Stimulated activated CD8-positive, alpha-beta memory T cell treated with anti-CD3 and anti-CD28 coated beads, Interleukin-12 subunit alpha, Interleukin-12 subunit beta, amount 100 ng/mL, for 24 hours (primary cell): Measurements from ENCODE around the gene CIRBP.
A peak's percentile ranks its signal among the peaks of the same experiment; 100 is the strongest.

Experiments used
- DNase-seq: peaks from one replicate; pipeline ENCODE4 v3.0.0-alpha.2; 2020; ENCODE audit errors: extremely low read depth

The CIRBP gene

GRCh38 chr19:1255186-1256161, 13.7 kb upstream of the CIRBP start:
- DNase-seq = no peak

- no peak for DNase-seq
These were observed 12.3 kb upstream of the CIRBP start for GRCh38 chr19:1256646-1257474.

DNA sequence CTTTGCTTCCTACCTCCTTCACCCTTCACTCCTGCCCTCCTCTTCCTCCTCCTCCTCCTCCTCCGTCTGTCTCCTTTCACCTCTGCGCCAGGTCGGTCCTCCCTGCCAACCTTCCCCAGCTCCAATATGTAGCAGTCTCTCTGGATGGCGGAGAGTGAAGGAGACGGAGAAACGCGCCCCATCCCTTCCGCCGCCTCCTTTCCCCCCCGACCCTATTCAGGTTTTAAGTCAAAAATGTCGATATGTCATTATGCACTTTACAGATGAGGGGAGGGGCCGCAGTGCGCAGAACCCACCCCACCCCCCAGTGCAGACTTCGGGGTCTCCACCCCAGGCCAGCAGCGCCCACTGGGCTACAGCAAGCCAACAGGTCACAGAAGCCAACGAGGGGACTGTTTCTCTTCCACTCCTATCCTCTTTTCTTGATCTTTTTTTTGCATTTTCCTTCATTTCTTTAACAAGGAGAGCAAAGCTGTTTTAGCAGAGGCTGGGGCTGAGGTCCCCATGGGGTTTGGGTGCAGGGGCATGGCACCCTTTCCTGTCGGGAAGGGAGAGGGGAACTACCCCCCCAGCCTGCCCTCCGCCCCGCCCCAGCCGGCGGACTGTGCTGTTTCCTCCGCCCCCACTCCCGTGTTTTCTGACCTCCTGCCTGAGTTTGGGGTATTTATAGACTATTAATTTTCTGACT, 11.5 kb upstream of the CIRBP start:
- no peak for DNase-seq

GRCh38 chr19:1258163-1258492, 11.0 kb upstream of the CIRBP start:
- DNase-seq = no peak

DNA sequence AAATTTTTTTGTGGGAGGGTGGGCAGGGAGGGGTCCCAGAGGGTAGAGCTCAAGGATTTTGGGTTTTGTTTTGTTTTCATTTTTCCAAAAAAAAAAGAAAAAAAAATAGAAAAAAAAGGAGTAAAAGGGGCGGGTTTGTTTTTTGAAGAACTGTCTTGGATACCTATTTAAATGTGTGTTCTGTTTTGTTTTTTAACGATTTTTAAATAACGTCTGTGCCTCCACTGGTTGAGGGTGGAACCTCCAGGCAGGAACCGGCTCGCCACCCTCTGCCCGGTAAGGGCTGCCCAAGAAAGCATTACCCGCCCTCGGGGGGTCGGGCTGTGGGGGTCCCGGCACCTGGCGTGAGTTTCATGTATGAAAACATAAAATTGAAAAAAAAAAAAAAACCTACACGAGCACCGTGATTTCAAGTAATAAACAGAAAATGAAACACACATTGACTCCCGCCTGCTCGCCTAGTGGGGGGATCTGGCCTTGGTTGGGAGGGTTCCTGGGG, 10.4 kb upstream of the CIRBP start:
- no peak for DNase-seq

DNA sequence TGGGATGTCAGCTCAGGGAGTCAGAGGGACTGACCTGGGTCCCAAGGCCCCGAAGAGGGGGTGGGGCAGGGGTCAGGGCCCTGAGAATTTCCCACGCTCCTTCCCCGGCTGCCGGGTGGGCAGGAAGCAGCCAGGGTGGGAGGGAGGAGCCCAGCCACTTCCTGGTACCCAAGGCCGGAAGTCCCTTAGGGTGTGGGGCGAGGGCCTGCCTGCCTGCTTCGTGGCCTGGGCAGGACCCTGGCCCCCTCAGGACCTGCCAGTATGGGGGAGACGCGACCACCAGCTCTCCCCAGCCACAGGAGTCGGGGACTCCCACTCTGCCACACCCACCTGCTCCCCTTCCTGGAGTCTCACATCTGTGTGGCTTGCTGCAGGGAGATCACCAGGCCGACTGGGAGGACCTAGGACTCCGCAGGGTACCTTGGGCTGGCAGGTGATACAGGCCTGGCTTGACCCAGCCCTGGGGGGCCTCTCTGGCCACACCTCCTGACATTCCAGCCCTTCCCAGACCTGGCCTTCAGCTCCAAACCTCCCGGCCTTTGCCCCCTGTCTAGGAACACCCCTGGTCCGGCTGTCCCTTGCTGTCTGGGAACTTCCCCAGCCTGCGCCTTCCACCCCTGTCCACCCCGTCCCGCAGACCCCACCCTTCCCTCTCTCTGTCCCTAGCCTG, 9.8 kb upstream of the CIRBP start:
- DNase-seq = no peak

- no peak for DNase-seq
These were observed 9.0 kb upstream of the CIRBP start for GRCh38 chr19:1259876-1260748.

DNA sequence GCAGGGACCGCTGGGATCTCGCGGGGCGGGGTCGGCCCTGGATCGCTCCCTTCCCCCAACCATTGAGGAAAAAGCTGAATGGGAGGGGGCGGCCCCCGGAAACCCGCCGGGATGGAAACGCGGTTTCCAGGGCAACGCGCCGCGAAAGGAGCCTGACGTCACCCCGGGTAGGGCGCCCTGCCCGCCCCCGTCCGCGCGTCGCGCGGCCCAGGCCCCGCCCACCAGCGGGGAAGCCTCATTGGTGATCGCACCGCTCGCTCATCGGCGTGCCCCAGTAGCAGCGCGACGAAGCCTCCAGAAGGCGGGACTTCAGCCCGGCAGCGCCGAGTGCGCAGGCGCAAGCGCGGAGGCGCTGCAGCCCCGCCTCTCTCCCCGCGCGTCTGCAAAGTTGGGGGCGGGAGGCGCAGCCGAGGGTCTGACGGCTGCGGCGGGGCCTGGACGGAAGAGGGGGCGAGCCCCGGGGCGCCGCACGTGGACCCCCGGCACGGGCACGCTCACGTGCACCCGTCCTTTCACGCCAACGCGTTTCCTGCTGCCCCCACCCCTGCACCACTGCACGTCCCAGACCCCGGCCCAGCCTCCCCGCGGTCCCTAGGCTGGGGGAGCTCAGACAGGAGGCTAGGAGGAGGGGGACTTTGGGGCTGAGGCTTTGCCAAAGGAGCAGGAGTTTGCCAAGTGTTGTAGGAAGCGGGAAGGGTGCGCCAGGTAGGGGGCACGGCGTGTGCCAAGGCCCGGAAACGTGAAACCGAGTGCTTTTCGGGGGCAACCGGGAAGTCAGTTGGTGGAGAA, 8.2 kb upstream of the CIRBP start:
- DNase-seq = peak; percentile 87

DNA sequence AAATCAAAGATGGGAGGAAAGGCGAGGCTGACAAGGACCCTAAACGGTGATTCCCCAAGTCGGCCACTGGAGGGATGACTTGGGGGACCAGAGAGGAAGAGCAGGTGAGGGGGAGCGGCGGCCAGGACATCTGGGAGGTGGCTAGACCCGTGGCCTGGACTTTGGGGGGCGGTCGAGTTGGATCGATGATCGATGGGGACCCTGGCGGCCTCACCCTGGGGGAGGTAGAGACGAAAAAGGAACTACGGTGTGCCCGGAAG, 7.7 kb upstream of the CIRBP start:
- no peak for DNase-seq

DNA sequence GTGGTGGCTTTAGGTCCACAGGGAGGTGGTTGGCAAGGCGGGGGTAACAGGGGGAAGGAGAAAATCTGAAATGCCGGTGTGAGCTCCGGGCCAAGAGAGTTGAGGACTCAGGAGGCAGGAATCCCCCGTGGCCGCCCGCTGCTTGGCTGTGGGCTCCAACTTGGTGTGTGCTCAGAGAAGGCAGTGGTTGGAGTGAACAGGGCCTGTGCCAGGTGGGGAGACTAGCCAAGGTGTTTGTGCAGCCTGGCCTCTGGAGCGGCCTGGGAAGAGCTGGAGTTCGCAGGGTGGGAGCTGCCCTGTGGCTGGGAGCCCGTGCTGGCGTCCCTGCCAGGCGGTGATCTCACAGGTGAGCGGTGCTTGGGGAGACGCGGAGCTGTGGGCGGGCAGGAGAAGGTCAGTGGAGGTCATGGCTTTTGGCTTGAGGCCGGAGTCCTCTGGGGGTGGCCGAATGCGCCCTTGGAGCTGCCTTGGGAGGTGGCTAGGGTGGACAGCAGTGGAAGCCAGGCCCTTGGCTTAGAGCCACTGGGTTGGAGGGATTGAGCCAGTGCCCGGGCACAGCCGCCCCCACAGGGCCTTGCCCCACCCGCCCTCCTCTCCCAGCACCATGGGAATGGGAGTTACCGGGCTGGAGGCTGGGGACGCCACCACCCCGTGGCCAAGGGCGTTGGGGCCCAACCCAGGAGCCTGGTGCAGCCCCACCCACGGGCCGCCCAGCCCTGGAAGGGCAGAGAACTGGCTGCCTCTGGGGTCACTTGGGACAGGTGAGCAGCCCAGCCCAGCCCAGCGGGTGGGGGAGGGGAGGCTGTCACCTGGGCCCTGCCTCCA, 7.1 kb upstream of the CIRBP start:
- DNase-seq = no peak

DNA sequence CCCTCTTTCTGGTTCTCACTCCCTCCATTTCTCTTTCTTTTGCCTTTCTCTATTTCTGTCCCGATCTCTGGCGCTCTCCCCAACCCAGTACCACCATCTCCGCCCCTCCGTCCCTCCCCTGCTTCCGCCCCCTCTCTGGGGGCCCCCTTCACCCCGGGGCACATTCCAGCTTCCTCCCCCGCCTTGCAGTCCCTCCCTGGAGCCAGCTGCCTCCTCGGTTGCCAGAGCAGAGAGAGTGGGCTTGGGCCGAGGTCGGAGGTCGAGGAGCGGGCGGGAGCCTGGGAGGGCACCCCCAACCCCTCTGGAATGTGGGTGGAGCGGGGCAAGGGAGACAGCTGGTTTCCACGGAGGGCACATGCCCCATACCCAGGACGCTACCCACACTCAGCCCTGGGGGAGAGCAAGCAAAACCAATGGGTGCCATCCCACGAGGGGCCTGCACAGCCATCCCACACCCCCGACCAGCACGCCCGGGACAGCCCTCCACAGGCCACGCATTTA, 6.5 kb upstream of the CIRBP start:
- DNase-seq = no peak

DNA sequence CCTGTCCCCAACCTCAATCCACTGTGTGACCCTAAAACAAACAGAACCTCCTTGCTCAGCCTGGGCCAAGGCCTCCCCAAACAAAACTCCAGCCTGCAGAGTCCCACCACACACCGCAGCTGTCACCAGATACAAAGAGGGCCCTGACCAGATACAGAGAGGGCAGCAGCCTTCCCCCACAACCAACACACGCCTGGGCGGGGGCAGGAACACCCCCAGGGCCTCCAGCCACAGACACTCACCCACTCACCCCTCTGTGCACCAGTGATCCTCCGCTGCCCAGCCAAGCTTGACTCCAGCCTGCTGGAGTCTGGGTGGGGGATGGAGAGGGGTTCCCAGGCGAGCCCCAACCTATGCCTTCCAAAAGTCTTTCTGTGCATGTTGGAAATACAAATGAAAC, 5.9 kb upstream of the CIRBP start:
- DNase-seq = no peak

DNA sequence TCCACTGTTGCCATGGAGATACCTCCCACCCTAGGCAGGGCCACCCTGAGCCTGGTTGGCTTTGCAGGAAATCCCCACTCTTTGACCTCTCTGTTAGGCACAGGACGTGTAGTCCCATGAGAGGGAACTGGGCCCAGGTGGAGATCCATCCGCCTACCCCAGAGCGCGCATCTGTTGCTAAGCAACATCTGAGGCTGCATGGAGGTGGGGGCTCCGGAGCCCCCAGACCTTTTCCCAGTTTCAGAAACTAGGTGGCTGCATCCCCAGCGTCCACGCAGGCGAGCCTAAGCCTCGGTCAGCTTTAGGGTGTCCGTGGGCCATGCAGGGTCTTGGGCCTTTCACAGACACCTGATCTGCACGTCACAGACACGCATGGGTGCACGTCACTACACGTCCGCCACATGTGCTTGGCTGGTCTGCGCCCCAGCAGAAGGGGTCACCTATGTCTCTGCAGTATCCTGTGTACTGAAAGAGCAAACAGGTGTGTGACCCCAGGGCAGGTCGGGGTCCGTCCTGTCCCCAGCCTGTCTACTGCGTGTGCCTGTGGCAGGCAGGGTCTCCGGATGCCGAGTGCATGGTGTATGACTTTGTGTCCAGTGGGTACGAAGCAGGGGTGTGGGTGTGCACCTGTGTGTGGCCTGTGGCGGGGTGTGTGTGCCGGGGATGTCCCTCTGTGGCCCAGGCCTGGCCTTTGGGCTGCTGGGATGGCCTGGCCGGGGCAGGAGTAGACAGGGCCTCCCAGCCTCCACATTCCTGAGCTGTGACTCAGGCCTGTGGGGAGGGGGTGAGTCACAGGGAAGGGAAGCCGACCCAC, 4.1 kb upstream of the CIRBP start:
- DNase-seq = no peak

DNA sequence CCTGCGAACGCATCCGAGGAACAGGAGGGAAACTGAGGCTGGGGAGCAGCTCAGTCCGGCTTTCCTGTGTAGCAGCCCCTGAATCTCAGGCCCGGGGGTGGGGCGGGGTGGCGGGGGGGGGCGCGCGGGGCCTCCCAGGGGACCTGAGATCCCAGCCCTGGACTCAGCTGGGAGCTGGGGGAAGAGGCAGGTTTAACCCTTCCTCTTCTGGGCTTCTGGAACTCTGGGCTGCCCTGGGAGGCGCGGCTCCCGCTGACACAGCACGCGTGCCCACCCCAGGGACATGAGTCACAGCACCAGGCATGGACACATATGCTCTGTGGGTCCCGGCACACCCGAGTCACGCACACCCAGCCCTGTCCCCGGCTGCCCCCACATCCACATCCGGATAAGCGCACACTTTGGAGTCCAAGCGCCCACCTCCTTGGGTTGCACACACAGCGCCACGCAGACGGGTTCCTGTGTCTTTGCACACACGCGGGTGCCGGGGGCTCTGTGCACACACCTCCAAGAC, 3.5 kb upstream of the CIRBP start:
- DNase-seq = no peak

DNA sequence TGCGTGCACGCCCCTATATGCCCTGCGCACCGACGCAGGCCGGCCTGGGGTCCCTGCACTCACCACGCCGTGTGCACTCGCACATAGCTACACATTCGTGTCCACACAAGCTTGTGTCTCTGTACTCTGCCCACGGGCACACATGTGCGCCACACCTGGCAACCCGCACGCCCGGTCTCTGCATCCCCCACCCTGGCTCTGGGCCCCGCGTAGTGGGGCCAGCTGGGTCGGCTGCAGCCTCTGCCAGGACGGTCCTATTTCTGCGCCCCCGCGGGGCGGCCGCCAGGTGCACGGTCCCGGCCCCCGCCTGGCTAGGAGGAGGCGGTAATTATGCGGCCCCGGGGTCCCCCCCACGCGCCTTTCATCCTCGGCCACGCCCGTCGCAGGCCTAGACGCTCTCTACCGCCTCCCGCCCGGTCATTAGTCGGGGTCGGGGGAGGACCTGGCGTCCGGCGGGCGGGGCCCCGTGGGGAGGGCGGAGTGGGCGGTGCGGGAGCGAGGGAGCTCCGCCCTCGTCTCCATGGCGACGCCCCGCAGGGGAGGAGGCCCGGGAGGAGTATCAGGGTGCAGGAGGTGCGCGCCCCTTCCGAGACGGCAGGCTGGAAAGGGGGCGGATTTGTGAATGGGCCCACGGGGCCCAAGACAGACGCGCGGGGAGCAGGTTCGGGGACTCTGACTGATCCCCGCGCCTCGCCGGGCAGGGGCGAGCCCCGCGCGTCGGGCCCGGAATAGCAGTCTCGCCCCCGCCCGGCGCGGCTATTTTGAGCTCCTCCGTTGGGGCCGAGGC, 2.8 kb upstream of the CIRBP start:
- DNase-seq = no peak

GRCh38 chr19:1266916-1267476, 2.1 kb upstream of the CIRBP start:
- DNase-seq = no peak
